ENCODE data around the gene PCDHA3.
"Not testable (repeated sequence)": the region's sequence is repeated elsewhere in the genome, so short reads cannot be mapped to it uniquely, and the experiment has no call there.

The PCDHA3 gene

DNA sequence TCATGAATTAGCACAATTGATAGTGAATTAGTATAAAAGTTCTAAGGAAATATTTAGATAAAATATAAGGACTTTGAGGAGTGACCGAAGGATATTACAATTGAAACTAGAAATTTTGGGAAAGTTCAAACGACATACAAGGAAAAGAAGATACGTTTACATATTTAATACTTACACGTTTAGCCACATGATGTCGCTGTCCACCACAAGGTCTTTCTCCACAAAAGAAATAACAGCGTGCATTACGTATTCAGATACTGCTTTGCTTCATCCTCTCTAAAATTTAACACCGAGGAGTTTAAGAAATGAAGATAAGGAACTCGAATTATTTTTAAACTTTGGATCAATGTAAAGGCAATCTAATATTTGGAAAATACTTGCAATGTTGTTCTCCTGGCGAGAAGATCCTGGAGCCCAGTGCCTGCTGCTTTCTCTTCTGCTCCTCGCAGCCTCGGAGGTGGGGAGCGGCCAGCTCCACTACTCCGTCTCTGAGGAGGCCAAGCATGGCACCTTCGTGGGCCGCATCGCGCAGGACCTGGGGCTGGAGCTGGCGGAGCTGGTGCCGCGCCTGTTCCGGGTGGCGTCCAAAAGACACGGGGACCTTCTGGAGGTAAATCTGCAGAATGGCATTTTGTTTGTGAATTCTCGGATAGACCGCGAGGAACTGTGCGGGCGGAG is at the start of gene PCDHA3:
Gene PCDHA3, plus strand, starts transcription at position 242 of the 678 bp plus-strand sequence.
- no peak for DNase-seq

GRCh38 chr5:140753561-140753960 is 47.3 kb upstream of the PCDHA3 start:
- no peak for DNase-seq

DNA sequence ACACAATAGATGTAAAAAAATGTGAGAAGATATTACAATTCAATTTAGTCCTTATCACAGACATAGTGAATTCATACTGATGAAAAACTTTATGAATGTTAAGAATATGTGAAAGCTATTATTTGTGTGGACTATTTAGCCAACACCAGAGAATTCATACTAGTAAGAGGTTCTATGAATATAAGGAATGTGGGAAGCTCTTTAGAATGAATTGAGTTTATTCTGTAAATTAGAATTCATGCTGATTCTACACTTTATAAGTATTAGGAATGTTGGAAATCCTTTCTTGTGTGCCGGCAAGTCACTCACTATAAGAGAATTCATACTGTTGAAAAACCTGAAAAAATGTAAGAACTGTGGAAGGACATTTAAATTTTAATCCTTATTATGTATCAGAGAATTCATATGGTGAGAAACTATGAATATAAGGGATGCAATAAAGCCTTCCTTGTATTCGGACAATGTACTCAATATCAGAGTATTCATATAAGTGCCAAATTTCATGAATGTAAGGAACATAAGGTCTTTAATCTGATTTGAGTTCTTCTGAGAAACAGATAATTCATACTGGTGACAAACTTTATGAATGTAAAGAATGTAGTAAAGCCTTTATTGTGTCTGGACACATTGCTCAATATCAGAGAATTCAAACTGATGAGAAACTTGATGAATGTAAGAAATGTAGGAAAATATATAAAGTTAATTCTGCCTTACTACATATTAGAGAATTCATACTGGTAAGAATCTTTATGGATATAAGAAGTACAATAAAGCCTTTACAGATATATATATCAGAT is 36.5 kb upstream of the PCDHA3 start:
- no peak for DNase-seq

GRCh38 chr5:140767444-140767843 is 33.4 kb upstream of the PCDHA3 start:
- DNase-seq, result no peak

GRCh38 chr5:140780512-140780911 is 20.3 kb upstream of the PCDHA3 start:
- DNase-seq, result no peak

GRCh38 chr5:140785905-140786686 is 14.8 kb upstream of the PCDHA3 start, which contains the start of gene PCDHA1:
PCDHA1 (plus strand) TSS chr5:140786140.
- DNase-seq, result peak; percentile 64

- DNase-seq, result not testable (repeated sequence)
Observed at GRCh38 chr5:140787422-140787821, 13.4 kb upstream of the PCDHA3 start.

DNA sequence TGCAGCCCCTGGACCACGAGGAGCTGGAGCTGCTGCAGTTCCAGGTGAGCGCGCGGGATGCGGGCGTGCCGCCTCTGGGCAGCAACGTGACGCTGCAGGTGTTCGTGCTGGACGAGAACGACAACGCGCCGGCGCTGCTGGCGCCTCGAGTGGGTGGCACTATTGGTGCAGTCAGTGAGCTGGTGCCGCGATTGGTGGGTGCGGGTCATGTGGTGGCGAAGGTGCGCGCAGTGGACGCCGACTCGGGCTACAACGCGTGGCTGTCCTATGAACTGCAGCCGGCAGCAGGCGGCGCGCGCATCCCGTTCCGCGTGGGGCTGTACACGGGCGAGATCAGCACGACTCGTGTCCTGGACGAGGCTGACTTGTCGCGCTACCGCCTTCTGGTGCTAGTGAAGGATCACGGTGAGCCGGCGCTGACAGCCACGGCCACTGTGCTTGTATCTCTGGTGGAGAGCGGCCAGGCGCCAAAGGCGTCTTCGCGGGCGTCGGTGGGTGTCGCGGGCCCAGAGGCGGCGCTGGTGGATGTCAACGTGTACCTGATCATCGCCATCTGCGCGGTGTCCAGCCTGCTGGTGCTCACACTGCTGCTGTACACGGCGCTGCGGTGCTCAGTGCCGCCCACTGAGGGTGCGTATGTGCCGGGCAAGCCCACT is 12.9 kb upstream of the PCDHA3 start:
- not testable (repeated sequence) for DNase-seq

GRCh38 chr5:140791089-140791488 is 9.8 kb upstream of the PCDHA3 start:
- DNase-seq, result no peak

DNA sequence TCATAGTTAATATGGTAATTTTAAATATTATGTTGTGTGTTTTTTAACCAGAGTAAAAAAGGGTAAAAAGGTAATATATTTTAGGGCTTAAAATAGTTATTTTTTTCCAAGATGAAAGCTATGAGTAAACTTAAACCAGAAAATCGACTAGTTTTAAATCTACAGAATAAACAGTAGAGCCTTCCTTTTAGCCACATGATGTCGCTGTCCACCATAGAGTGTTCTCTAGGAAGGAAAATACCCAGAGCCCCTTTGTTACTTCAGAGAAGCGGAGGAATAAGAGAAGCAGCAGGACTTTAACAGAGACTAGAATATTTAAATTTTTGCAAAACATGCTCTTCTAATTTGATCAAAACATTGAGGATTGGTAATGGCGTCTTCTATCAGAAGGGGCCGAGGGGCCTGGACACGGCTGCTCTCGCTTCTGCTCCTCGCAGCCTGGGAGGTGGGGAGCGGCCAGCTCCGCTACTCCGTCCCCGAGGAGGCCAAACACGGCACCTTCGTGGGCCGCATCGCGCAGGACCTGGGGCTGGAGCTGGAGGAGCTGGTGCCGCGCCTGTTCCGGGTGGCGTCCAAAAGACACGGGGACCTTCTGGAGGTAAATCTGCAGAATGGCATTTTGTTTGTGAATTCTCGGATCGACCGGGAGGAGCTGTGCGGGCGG is 6.1 kb upstream of the PCDHA3 start, which contains the start of gene PCDHA2:
Gene PCDHA2, plus strand, starts transcription at position 258 of the 664 bp plus-strand sequence.
- DNase-seq, result no peak

GRCh38 chr5:140795259-140795641 is 5.6 kb upstream of the PCDHA3 start:
- no peak for DNase-seq

DNA sequence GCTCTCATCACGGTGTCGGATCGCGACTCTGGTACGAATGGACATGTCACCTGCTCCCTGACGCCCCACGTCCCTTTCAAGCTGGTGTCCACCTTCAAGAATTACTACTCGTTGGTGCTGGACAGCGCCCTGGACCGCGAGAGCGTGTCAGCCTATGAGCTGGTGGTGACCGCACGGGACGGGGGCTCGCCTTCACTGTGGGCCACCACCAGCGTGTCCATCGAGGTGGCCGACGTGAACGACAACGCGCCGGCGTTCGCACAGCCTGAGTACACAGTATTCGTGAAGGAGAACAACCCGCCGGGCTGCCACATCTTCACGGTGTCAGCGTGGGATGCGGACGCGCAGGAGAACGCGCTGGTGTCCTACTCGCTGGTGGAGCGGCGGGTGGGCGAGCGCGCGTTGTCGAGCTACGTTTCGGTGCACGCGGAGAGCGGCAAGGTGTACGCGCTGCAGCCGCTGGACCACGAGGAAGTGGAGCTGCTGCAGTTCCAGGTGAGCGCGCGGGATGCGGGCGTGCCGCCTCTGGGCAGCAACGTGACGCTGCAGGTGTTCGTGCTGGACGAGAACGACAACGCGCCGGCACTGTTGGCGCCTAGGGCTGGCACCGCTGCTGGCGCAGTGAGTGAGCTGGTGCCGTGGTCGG is 4.7 kb upstream of the PCDHA3 start:
- DNase-seq, result not testable (repeated sequence)

DNA sequence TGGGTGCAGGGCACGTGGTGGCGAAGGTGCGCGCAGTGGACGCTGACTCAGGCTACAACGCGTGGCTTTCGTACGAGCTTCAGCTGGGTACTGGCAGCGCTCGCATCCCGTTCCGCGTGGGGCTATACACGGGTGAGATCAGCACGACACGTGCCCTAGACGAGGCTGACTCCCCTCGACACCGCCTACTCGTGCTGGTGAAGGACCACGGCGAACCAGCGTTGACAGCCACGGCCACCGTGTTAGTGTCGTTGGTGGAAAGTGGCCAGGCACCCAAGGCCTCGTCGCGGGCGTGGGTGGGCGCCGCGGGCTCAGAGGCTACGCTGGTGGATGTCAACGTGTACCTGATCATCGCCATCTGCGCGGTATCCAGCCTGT is 4.2 kb upstream of the PCDHA3 start:
- DNase-seq, result no peak

DNA sequence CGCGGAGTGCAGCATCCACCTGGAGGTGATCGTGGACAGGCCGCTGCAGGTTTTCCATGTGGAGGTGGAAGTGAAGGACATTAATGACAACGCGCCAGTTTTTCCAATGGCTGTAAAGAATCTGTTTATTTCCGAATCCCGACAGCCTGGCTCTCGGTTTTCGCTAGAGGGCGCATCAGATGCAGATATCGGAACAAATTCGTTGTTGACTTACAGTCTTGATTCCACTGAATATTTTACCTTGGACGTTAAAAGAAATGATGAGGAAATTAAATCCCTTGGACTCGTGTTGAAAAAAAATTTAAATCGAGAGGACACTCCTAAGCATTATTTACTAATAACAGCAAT is 611 bp downstream of the PCDHA3 start:
- no peak for DNase-seq

- not testable (repeated sequence) for DNase-seq
Observed at GRCh38 chr5:140802381-140802780, 1.5 kb downstream of the PCDHA3 start.

DNA sequence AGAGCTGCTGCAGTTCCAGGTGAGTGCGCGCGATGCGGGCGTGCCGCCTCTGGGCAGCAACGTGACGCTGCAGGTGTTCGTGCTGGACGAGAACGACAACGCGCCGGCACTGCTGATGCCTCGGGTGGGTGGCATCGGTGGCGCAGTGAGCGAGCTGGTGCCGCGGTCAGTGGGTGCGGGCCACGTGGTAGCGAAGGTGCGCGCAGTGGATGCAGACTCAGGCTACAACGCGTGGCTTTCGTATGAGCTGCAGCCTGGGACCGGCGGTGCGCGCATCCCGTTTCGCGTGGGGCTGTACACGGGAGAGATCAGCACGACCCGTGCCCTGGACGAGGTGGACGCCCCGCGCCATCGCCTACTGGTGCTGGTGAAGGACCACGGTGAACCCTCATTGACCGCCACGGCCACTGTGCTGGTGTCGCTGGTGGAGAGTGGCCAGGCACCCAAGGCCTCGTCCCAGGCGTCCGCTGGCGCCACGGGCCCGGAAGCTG is 2.0 kb downstream of the PCDHA3 start:
- DNase-seq, result no peak

GRCh38 chr5:140806834-140807775 is 6.2 kb downstream of the PCDHA3 start, which contains the start of gene PCDHA4:
PCDHA4 (plus strand) TSS chr5:140807068.
- peak; percentile 79 for DNase-seq

DNA sequence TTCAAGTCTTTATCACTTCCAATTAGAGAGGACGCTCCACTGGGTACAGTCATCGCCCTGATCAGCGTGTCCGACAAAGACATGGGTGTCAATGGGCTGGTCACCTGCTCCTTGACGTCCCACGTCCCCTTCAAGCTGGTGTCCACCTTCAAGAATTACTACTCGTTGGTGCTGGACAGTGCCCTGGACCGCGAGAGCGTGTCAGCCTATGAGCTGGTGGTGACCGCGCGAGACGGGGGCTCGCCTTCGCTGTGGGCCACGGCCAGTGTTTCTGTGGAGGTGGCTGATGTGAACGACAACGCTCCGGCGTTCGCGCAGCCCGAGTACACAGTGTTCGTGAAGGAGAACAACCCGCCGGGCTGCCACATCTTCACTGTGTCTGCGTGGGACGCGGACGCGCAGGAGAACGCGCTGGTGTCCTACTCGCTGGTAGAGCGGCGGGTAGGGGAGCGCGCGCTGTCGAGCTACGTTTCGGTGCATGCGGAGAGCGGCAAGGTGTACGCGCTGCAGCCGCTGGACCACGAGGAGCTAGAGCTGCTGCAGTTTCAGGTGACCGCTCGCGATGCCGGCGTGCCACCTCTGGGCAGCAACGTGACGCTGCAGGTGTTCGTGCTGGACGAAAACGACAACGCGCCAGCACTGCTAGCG is 7.5 kb downstream of the PCDHA3 start:
- DNase-seq, result not testable (repeated sequence)

- no peak for DNase-seq
Observed at GRCh38 chr5:140808889-140809291, 8.0 kb downstream of the PCDHA3 start.
